Fibroblast of upper back skin (primary cell): ENCODE data around the gene SIKE1.
"Not testable (repeated sequence)": the region's sequence is repeated elsewhere in the genome, so short reads cannot be mapped to it uniquely, and the experiment has no call there.

Source experiments
- DNase-seq: peaks from one replicate; pipeline ENCODE4 v3.0.0-alpha.2; 2013

Gene SIKE1

DNA sequence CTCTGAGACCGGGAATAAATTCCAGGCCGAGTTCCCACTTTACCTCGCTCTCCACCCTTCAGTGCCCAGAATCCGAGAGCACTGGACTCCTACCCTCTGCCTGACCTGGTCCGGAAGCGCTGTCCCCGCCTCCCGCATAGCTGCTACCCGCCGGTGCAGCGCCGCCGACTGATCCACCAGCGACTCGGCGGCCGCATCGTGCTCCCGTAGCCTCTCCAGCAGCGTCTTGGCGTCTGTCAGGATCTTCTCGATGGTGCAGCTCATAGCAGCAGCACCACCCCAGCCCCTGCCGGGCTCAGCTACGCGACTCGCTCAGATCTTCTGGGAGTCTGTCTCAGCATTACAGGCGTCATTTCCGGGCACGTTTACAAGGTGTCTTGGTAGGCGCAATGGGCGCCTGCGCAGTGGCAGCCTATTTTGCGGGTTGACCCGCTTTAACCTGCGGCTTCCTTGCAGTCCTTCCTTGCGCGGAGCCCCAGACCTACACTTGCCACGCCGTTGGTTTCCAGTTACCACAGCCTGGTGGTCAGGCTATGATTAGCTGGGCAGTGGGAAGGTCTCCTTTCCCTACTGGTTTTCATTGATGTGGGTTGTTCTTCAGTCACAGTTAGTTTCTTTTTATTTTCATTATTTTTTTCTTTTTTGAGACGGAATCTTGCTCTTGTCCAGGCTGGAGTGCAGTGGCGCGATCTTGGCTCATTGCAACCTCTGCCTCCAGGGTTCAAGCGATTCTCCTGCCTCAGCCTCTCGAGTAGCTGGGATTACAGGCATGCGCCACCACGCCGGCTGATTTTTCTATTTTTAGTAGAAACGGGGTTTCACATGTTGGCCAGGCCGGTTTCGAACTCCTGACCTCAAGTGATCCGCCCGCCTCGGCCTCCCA lies at the start of gene SIKE1:
Gene SIKE1, minus strand, starts transcription at position 342 of the 883 bp plus-strand sequence. Its CDS starts 78 bp downstream, at position 264.
- DNase-seq = peak; percentile 95

DNA sequence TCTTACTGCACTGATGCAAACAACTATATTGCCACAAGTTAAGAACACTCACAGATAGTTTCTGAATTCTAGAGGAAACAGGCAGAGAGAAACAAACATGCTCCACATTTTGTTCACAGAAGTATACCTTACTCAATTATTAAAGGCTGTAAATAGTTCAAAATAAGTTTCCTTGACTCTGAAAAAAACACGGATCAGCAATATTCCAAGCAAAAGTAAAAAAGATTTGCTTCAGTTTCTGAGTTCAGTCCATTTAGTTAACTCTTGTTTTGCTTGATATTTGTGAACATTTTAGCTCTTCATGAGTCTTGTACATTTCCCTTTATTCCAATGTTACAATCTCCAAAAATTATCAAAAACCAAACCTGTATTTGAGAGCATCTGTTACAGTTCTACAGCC lies 49.6 kb upstream of the SIKE1 start:
- not testable (repeated sequence) for DNase-seq

DNA sequence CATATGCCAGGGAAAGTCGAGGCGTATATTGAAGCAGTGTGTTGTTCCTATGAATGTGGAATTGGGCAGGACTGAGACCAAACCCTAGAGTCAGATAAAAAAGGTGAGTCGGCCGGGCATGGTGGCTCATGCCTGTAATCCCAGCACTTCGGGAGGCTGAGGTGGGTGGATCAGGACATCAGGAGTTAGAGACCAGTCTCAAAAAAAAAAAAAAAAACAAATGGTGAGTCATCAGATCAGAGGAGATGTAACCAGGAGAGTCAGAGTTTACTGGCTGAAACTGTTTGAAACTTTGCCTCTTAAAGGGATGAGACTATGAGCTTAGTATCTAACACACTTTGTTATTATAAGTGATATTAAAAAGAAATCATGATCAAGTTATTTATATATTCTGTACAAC lies 47.8 kb upstream of the SIKE1 start:
- no peak for DNase-seq

DNA sequence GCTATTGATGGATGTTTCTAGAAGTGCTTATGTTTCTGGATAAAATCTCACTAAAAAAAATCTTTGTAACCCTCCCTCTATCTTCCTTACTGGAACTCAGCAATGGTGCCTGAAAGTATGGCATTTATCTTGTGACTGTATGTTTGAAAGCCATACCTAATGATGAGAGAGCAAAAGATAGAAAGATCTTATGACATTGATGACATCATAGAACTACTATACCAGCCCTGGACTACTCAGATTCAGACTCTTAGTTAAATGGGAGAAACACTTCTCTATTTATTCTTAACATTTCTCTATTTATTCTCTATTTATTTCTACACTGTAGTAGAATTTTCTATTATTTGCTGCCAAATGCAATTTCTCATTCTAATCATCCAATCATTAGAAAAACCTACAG lies 41.5 kb upstream of the SIKE1 start:
- DNase-seq = no peak

DNA sequence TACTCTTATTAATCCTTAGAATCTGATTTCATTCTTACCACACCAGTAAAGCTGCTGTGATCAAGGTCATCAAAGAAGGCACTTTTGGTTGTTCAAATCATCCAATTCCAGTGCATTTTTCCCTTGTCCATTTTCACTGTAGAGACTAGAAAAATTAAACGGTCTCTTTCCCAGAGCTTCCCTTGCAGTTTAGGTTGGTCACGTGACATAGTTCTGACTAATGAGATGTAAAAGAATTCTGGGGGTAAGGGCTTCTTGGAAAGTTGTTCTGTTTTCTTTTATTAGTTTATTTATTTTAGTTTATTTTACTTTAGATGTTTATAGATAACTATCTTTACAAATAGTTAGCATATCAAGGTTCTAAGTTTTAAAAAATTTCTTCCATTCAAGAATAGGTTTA lies 39.9 kb upstream of the SIKE1 start:
- no peak for DNase-seq

DNA sequence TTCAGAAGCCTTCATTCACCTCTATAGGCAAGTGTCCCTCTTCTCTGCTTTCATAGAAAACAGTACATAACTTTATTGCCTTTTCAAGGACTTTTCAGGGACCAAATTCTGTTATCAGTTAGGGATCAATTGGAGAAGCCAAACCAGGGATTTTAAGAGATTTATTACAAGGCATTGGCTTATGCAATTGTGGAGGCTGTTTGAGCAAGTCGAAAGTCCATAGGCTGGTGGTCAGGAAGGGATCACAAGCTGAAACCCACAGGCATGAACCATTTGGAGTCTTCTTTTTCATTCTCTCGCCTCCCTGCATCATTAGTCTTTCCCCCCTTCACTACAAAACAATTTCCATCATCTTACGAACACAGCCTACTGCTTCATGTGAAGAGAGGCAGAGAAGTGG lies 39.4 kb upstream of the SIKE1 start:
- DNase-seq = no peak

DNA sequence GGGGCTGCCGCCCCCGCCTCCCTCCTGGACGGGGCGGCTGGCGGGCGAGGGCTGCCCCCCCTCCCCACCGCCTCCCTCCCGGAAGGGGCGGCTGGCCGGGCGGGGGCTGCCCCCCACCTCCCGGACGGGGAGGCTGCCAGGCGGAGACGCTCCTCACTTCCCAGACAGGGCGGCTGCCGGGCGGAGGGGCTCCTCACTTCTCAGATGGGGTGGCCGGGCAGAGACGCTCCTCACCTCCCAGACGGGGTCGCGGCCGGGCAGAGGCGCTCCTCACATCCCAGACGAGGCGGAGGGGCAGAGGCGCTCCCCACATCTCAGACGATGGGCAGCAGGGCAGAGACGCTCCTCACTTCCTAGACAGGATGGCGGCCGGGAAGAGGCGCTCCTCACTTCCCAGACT lies 24.0 kb upstream of the SIKE1 start:
- not testable (repeated sequence) for DNase-seq

DNA sequence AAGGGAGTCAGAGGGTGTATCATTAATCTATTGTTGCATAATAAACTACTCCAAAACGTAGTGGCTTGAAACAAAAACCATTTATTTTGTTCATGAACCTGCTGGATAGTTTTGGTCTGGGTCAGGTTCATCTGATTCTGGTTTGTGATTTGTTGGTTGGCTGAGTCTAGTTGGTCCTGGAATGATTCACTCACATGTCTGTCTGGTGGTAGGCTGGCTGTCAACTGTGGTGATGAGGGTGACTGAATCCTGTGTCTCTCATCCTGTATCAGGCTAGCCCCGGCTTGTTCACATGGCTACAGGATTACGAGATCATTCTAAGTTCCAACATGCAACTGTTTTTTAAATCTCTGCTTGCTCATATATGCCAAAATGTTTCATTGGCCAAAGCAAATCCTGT lies 22.5 kb upstream of the SIKE1 start:
- DNase-seq = no peak

DNA sequence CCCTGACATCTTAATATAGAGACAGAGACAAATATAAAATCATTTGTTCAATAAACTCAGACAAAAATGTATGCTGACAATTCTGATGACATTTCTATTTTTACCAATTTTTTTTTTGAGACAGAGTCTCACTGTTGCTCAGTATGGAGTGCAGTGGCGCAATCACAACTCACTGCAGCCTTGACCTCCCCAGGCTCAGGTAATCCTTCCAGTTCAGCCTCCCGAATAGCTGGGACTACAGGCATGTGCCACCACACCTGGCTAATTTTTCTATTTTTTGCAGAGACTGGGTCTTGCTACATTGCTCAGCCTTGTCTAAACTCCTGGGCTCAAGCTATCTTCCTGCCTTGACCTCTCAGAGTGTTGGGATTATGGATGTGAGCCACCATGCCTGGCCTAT lies 13.6 kb upstream of the SIKE1 start:
- no peak for DNase-seq

DNA sequence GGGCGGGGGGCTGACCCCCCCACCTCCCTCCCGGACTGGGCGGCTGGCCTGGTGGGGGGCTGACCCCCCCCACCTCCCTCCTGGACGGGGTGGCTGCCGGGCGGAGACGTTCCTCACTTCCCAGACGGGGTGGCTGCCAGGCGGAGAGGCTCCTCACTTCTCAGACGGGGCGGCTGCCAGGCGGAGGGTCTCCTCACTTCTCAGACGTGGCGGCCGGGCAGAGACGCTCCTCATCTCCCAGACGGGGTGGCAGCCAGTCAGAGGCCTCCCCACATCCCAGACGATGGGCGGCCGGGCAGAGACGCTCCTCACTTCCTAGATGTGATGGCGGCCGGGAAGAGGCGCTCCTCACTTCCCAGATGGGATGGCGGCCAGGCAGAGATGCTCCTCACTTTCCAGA lies 10.1 kb upstream of the SIKE1 start:
- not testable (repeated sequence) for DNase-seq

DNA sequence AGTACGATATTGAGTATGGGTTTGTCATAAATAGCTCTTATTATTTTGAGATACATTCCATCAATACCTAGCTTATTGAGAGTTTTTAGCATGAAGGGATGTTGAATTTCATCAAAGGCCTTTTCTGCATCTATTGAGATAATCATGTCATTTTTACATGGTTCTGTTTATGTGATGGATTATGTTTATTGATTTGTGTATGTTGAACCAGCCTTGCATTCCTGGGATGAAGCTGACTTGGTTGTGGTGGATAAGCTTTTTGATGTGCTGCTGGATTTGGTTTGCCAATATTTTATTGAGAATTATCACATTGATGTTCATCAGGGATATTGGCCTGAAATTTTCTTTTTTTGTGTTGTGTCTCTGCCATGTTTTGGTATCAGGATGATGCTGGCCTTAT lies 6.0 kb upstream of the SIKE1 start:
- DNase-seq = not testable (repeated sequence)

DNA sequence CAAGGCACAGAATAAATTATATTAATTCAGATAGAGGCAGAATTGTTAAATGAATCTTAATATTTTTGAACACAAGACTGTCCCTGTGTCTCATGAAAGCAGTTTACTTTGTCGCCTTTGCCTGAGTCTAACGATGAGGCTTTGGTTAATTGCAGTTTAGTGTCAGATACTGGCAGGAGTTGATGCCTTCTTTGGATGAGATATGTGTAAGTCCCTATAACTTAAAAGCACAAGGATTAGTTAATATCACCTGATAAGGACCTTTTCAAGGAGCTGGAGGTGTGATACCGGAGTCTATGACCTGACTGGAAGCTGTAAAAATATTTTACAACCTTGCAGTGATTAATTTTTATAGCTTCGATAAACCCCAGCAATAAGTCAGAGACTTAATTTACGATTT lies 2.0 kb upstream of the SIKE1 start:
- no peak for DNase-seq

DNA sequence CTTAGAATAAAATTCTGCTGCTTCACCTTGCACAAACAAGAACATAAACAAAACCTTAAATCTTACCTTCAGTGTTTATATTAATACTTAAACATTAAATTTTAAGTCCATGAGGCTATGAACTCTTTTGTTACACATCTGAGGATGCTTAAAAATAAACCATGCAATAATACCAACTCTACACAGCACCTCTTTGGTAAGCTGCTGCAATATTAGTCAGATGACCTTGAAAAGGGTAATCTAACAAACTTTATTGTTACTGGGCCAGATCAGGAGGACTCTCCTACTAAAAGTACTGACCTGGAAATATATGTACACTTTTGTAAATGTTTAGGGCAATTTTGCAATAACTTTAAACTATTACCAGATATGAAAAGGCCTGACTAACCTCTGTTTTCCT lies 763 bp downstream of the SIKE1 start:
- no peak for DNase-seq

DNA sequence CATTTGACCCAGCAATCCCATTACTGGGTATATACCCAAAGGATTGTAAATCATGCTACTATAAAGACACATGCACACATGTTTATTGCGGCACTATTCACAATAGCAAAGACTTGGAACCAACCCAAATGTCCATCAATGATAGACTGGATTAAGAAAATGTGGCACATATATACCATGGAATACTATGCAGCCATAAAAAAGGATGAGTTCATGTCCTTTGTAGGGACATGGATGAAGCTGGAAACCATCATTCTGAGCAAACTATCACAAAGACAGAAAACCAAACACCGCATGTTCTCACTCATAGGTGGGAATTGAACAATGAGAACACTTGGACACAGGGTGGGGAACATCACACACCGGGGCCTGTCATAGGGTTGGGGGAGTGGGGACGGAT lies 3.8 kb downstream of the SIKE1 start:
- not testable (repeated sequence) for DNase-seq

DNA sequence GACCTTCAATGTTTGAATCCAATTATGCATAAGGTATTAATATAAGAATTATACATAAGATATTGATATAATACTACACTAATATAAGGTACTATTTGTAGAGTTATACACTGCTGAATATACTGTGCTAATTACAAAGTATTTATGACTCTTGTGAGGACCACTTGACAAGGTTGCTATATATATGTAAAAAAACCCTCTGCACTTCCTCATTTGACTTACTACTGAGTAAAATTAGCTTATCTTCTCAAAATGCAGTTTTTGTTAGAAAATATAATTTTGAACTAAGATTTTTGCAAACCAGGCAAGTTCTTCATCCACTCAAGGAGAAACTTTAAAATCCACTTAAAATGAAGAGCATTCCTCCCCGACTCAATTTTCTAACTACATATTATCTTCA lies 8.5 kb downstream of the SIKE1 start:
- DNase-seq = no peak

DNA sequence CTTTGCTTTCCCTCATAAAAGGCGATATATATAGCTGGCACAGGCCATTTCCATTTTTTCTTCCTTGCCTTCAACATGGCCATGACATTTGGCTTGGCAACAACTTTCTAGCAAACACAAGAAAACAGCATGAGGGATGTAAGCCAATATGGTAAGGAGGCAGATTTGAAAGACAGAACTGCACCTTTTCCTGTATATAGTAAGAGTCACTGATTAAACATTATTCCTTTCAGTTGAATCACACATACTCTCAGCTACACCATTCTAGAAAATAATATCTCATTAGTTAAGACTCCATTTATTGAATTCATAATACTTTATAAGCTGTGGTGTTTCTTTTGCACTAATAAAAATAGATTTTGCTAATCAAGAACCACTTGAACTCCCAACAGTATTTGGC lies 9.5 kb downstream of the SIKE1 start:
- DNase-seq = no peak

DNA sequence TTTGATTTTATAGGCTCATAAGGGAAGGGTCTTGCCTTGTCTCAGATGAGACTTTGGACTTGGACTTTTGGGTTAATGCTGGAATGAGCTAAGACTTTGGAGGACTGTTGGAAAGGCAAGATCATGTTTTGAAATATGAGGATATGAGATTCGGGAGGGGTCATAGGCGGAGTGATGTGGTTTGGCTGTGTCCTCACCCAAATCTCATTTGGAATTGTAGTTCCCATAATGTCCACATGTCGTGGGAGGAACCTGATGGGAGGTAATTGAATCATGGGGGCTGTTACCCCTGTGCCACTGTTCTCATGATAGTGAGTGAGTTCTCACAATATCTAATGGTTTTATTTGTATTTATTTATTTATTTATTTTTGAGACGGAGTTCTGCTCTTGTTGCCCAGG lies 15.8 kb downstream of the SIKE1 start:
- no peak for DNase-seq

DNA sequence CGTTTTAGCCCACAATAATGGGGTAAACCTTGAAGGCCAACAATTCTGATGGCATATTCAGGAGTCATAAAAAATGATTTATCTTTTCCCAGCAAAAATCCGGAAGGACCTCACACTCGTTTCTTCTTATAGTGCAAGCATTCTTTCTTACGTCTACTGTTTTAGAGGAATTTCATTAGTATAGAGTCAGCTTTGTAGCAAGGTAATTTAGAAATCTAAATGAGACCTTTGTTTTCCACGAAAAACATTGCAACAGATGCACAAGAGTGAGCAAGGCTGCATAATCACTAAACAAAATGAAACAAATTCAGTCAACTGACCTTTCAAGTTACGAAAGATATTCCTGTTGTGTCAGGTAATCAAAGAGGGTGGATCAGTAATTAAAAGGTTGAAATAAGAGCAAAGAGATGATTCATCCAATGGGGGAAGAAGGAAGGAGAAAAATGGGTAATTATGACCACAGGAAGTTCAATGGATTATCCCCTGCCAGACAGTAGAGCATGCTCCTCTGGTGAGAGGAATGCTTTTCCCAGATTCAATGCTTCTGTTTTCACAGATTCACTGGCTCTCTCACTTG lies 22.1 kb downstream of the SIKE1 start:
- peak; percentile 38 for DNase-seq

DNA sequence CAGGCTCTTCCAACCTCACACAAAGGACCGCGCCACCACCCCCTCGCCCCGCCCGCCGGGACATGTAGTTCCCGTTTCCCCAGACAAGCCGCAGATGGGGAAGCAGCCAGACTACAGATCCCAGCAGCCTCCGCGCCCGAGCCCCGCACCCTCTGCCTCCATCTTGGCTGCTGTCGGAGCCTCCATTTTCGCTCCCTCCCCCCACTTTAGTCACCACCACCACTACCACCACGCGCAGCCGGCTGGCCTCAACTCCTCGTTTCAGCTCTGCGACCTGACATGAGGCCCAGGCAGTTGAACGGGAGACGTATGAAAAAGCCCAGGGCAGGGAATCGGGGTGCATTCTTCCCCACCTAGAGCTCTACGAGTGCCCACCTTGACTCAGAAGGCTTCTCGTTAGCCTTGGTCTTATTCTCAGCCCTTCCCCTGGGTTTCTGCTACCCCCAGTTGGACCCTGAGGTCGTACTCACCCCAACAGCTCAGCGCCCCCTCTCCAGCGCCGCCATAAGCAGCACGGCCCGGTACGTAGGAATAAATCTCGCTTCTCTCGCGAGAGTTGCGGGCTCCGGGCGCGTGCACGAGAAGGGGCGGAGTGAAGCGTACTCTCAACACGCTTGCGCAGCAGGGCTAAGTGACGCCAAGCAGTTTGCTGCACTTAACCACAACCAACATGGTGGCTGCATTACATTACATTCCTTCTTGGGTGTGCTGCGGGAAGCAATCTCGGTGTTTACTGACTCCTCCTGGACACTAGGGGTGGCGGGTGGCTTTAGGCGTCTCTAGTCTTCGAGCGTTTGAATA lies 22.8 kb downstream of the SIKE1 start, which contains the start of gene CSDE1:
Gene CSDE1, minus strand, starts transcription at position 530 of the 801 bp plus-strand sequence. CDS start 18,094 bp downstream, outside the sequence.
- DNase-seq = peak; percentile 99

DNA sequence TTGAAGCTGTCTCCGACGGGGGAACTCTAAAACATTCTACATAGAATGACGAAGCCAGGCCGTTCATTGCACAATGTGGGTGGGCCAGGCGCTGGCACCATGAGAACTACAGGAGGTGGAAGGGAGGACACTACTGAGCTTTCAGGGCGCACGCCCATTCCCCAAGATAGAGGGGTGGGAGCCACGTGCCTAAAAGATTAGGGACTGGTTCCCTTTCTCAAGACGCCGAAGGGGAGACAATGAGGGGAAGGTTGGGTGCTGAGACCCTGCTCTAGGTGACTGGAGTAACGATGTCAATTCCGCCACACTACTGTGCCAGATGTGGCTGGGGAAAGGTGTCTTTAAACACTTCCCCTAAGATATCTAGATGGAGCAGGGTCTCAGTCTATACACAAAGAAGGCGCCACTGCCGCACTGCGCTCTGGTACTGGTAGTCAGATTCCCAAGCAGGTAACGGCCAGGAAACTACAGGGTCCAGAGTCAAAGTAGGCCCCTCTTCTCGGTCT lies 23.5 kb downstream of the SIKE1 start:
- peak; percentile 31 for DNase-seq

DNA sequence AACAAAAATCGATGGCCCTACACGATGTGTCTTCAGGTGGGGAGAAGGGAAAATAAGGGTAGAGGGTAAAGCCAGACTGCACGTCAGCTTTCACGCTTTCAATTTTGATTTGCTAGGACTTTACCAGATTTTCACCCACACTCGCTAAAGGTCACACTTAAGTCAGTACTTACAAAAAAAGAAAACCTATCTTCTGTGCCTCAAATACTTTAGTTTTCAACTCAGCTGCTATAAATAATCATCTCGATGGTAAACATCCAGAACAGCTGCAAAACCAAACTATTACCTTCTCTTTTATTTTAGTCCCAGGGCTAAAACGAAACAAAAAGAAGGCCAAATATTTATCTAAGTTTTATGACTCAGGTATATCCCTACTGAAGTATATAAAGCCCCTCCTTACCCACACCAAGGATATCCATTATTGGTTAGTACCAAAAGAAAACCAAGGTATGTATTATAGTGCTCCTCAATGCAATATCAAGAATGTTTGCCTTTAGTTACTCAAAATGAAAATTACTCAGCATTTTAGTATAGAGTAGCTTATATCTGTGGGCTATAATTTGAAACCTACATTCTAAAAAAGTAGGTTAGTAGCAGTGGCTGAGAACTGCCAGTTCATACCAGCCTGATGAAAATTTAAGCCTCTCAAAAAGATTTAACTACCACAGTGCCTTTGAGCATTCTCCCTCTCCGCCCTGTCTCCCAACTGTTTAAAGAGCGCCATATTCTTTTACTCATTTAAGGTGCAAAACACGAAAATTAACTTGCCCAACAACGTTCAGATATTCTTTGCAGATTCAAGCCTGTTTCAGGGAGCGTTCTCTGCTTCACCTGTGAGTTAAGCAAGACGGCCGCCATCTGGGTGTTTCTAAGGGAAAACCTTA lies 24.2 kb downstream of the SIKE1 start:
- DNase-seq = no peak
